Liver (tissue), 9 donors: ENCODE measurements around the gene ATF7. TPM values are rescaled to one million over a fixed set of nuclear protein-coding genes. Genes with fewer than 3 reads are reported as not detected.

ENCODE experiments used
- DNase-seq: peaks from one replicate; pipeline ENCODE4 v3.0.0-alpha.2; 2017; ENCODE audit warnings: low spot score
- H3K27ac ChIP-seq, 2 donors: one replicate each; pipeline ENCODE4 v1.7.0; 2013; ENCODE audit warnings: inconsistent platforms in 2 of 2, low read length in 2 of 2, control low read depth in 1 of 2, low read depth in 1 of 2, mild to moderate bottlenecking in 1 of 2
- H3K27me3 ChIP-seq, 4 donors: one replicate each; pipeline versions ENCODE4 v1.6.1 to v1.7.0; 2013; ENCODE audit warnings: low read length in 3 of 4, inconsistent platforms in 1 of 4, mild to moderate bottlenecking in 1 of 4, moderate library complexity in 1 of 4; ENCODE audit not compliant: control insufficient read depth in 4 of 4, insufficient read depth in 4 of 4
- H3K36me3 ChIP-seq, 4 donors: one replicate each; pipeline versions ENCODE4 v1.6.1 to v1.7.0; 2013; ENCODE audit warnings: low read length in 3 of 4, mild to moderate bottlenecking in 3 of 4, low read depth in 1 of 4, moderate library complexity in 1 of 4; ENCODE audit not compliant: control insufficient read depth in 4 of 4, insufficient read depth in 3 of 4
- H3K4me1 ChIP-seq, 4 donors: one replicate each; pipeline versions ENCODE4 v1.6.1 to v1.7.0; 2013; ENCODE audit warnings: low read length in 3 of 4, mild to moderate bottlenecking in 3 of 4, moderate library complexity in 1 of 4; ENCODE audit not compliant: control insufficient read depth in 4 of 4, insufficient read depth in 4 of 4
- H3K4me3 ChIP-seq, 3 donors: one replicate each; pipeline versions ENCODE4 v1.6.1 to v1.7.0; 2013; ENCODE audit warnings: low read length in 3 of 3, control low read depth in 1 of 3, low read depth in 1 of 3, mild to moderate bottlenecking in 1 of 3
- H3K9ac ChIP-seq, 2 donors: one replicate each; pipeline ENCODE4 v1.7.0; 2013; ENCODE audit warnings: low read length in 2 of 2, mild to moderate bottlenecking in 2 of 2, moderate library complexity in 2 of 2, control low read depth in 1 of 2, low read depth in 1 of 2
- H3K9me3 ChIP-seq, 4 donors: one replicate each; pipeline versions ENCODE4 v1.6.1 to v1.7.0; 2013; ENCODE audit warnings: low read length in 3 of 4; ENCODE audit not compliant: control insufficient read depth in 4 of 4
- EGR1 ChIP-seq, 2 donors: IDR thresholded peaks; 2 replicates each; pipeline ENCODE4 v1.6.1; 2016 to 2018; ENCODE audit warnings: antibody characterized with exemption in 2 of 2, low read depth in 2 of 2
- FOXA1 ChIP-seq: IDR thresholded peaks from 2 replicates; pipeline ENCODE4 v1.6.1; 2016; ENCODE audit warnings: antibody characterized with exemption
- FOXA2 ChIP-seq: IDR thresholded peaks from 2 replicates; pipeline ENCODE4 v1.6.1; 2016; ENCODE audit warnings: antibody characterized with exemption
- HNF4G ChIP-seq: IDR thresholded peaks from 2 replicates; pipeline ENCODE4 v1.6.1; 2016; ENCODE audit warnings: antibody characterized with exemption
- JUND ChIP-seq, 2 donors: IDR thresholded peaks; 2 replicates each; pipeline ENCODE4 v1.6.1; 2016; ENCODE audit warnings: antibody characterized with exemption in 2 of 2
- RXRA ChIP-seq, 2 donors: IDR thresholded peaks; 2 replicates each; pipeline ENCODE4 v1.6.1; 2017 to 2018; ENCODE audit warnings: antibody characterized with exemption in 2 of 2, mild to moderate bottlenecking in 1 of 2
- SP1 ChIP-seq: IDR thresholded peaks from 2 replicates; pipeline ENCODE4 v1.6.1; 2018; ENCODE audit warnings: antibody characterized with exemption, mild to moderate bottlenecking
- TAF1 ChIP-seq: conservative IDR thresholded peaks from 2 replicates; pipeline ENCODE4 v1.6.1; 2016; ENCODE audit warnings: antibody characterized with exemption, mild to moderate bottlenecking
- YY1 ChIP-seq: IDR thresholded peaks from 2 replicates; pipeline ENCODE4 v1.6.1; 2016; ENCODE audit warnings: antibody characterized with exemption, mild to moderate bottlenecking
- WGBS: extraction: QIAGEN DNeasy Blood & Tissue Kit; methylation state at CpG from one replicate; pipeline ENCODE4 v1.1.7; 2013; 5-methylcytosine and 5-hydroxymethylcytosine counted together
- polyA plus RNA-seq, 2 donors: library from polyadenylated mRNA; stranded (reverse) in 1 of 2; unstranded in 1 of 2; fragments of 200-250 nt in 1 of 2; fragments of >200 nt in 1 of 2; fragmentation: Nextera tagmentation in 1 of 2; extraction: Ambion mirVana in 1 of 2; gene quantifications; one replicate each; pipeline versions ENCODE4 v1.2.1 to v1.2.3, GENCODE V29; 2013 to 2015
- total RNA-seq, 2 donors: library from RNA; depleted of rRNA; stranded (reverse); fragments of >200 nt; gene quantifications; one replicate each; pipeline ENCODE4 v1.2.3, GENCODE V29; 2014
- TF ChIP-seq, protein P1 (sequence below): IDR thresholded peaks from 2 replicates; pipeline ENCODE4 v1.6.1; 2016; ENCODE audit warnings: antibody characterized with exemption
- TF ChIP-seq, protein P2 (sequence below): IDR thresholded peaks from 2 replicates; pipeline ENCODE4 v1.6.1; 2016; ENCODE audit warnings: antibody characterized with exemption
- TF ChIP-seq, protein P3 (sequence below): IDR thresholded peaks from 2 replicates; pipeline ENCODE4 v1.6.1; 2016; ENCODE audit warnings: antibody characterized with exemption
- TF ChIP-seq, protein P4 (sequence below): IDR thresholded peaks from 2 replicates; pipeline ENCODE4 v1.6.1; 2016; ENCODE audit warnings: antibody characterized with exemption, mild to moderate bottlenecking
- TF ChIP-seq, protein P5 (sequence below): fragments of 150-350 bp; IDR thresholded peaks from 2 replicates; pipeline ENCODE4 v1.5.1; 2017; ENCODE audit warnings: improper control_type of control experiment, low read depth, low read length; ENCODE audit not compliant: missing input control
- donor health status: healthy.
- donor health status: healthy.
- donor health status: healthy.
- donor health status: healthy.
- donor health status: healthy.

ATF7 gene
- total and polyA plus RNA-seq, 4 donors, result 5.3 to 14.5 (median 9.9) TPM

DNA sequence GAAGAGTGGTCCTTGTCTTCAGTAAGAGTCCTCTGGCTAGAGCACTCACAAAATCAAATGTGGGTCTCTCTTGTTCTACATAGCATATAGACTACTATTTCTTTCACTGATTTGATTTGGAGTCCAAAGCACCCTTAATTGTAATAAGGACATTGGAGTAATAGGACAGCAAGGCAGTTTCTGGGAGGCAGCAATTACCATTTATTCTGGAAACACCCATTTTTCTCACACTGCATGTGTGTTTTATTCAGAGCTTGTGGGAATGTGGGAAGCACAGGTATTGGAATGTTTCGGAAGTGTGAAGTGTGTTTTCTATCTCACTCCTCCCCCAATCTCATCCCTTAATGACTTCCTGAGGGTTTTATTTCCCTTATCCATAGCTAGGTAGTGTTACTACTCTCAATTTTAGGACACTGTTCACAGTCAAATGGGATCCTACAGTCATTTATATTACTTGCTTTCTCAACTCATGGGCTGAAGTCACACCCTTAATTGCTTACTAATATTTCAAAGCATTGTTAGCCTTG, 154.1 kb downstream of the ATF7 start:
- Histone ChIP-seq H3K36me3 (peaks cover 24 to 97% (median 89%) of the 10 kb centered on the region in 4 donors), H3K27me3 (no peaks in the 10 kb centered on the region), H3K27ac (no peak overlapping the region), H3K9me3 (no peaks in the 10 kb centered on the region), H3K4me1 (peaks cover 0 to 2% (median 0%) of the 10 kb centered on the region in 4 donors), H3K9ac (no peak overlapping the region), H3K4me3 (no peak overlapping the region)
- WGBS, result 88% methylated on average over 1 of the region's 1 CpG
- DNase-seq, result no peak
- no peak for TF ChIP-seq FOXA1

DNA sequence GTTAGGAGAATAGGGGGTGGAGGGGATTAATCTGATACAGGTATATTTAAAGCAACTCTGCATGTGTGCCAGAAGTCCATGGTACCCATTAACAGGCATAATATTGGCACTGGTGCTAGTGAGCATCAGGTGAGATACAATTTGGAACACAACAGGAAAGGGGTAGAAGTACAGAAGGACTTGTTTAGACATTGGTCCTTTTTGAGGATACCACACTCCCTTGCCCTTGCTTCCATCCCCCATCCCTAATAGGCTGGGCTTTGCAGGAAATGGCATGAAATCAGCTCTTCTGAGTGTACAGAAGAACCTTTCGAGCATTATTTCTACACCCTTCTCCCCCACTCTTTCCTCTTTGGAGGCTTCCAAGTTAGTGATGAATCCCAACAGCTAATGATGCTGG, 157.9 kb downstream of the ATF7 start:
- Histone ChIP-seq H3K27me3 (no peaks in the 10 kb centered on the region), H3K4me1 (peaks cover 0 to 2% (median 0%) of the 10 kb centered on the region in 4 donors), H3K27ac (no peak overlapping the region), H3K36me3 (peaks cover 27 to 97% (median 85%) of the 10 kb centered on the region in 4 donors), H3K9me3 (no peaks in the 10 kb centered on the region), H3K4me3 (no peak overlapping the region), H3K9ac (no peak overlapping the region)
- no peak for DNase-seq
- 78% methylated on average over 1 of the region's 1 CpG for WGBS
- TF ChIP-seq YY1, result no peak
- no peak for TF ChIP-seq JUND (IDR thresholded peaks at IDR 0.05)
- TF ChIP-seq, protein P1, sequence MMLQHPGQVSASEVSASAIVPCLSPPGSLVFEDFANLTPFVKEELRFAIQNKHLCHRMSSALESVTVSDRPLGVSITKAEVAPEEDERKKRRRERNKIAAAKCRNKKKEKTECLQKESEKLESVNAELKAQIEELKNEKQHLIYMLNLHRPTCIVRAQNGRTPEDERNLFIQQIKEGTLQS, result no peak
- TF ChIP-seq, protein P2, sequence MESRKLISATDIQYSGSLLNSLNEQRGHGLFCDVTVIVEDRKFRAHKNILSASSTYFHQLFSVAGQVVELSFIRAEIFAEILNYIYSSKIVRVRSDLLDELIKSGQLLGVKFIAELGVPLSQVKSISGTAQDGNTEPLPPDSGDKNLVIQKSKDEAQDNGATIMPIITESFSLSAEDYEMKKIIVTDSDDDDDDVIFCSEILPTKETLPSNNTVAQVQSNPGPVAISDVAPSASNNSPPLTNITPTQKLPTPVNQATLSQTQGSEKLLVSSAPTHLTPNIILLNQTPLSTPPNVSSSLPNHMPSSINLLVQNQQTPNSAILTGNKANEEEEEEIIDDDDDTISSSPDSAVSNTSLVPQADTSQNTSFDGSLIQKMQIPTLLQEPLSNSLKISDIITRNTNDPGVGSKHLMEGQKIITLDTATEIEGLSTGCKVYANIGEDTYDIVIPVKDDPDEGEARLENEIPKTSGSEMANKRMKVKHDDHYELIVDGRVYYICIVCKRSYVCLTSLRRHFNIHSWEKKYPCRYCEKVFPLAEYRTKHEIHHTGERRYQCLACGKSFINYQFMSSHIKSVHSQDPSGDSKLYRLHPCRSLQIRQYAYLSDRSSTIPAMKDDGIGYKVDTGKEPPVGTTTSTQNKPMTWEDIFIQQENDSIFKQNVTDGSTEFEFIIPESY, result no peak
- no peak for TF ChIP-seq FOXA1
- no peak for TF ChIP-seq HNF4G
- TF ChIP-seq FOXA2, result no peak
- no peak for TF ChIP-seq RXRA (IDR thresholded peaks at IDR 0.05)
- TF ChIP-seq, protein P3, sequence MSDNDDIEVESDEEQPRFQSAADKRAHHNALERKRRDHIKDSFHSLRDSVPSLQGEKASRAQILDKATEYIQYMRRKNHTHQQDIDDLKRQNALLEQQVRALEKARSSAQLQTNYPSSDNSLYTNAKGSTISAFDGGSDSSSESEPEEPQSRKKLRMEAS, result no peak
- TF ChIP-seq, protein P4, sequence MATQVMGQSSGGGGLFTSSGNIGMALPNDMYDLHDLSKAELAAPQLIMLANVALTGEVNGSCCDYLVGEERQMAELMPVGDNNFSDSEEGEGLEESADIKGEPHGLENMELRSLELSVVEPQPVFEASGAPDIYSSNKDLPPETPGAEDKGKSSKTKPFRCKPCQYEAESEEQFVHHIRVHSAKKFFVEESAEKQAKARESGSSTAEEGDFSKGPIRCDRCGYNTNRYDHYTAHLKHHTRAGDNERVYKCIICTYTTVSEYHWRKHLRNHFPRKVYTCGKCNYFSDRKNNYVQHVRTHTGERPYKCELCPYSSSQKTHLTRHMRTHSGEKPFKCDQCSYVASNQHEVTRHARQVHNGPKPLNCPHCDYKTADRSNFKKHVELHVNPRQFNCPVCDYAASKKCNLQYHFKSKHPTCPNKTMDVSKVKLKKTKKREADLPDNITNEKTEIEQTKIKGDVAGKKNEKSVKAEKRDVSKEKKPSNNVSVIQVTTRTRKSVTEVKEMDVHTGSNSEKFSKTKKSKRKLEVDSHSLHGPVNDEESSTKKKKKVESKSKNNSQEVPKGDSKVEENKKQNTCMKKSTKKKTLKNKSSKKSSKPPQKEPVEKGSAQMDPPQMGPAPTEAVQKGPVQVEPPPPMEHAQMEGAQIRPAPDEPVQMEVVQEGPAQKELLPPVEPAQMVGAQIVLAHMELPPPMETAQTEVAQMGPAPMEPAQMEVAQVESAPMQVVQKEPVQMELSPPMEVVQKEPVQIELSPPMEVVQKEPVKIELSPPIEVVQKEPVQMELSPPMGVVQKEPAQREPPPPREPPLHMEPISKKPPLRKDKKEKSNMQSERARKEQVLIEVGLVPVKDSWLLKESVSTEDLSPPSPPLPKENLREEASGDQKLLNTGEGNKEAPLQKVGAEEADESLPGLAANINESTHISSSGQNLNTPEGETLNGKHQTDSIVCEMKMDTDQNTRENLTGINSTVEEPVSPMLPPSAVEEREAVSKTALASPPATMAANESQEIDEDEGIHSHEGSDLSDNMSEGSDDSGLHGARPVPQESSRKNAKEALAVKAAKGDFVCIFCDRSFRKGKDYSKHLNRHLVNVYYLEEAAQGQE, result no peak
- TF ChIP-seq, protein P5, sequence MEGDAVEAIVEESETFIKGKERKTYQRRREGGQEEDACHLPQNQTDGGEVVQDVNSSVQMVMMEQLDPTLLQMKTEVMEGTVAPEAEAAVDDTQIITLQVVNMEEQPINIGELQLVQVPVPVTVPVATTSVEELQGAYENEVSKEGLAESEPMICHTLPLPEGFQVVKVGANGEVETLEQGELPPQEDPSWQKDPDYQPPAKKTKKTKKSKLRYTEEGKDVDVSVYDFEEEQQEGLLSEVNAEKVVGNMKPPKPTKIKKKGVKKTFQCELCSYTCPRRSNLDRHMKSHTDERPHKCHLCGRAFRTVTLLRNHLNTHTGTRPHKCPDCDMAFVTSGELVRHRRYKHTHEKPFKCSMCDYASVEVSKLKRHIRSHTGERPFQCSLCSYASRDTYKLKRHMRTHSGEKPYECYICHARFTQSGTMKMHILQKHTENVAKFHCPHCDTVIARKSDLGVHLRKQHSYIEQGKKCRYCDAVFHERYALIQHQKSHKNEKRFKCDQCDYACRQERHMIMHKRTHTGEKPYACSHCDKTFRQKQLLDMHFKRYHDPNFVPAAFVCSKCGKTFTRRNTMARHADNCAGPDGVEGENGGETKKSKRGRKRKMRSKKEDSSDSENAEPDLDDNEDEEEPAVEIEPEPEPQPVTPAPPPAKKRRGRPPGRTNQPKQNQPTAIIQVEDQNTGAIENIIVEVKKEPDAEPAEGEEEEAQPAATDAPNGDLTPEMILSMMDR, result no peak
- TF ChIP-seq TAF1, result no peak
- no peak for TF ChIP-seq EGR1 (IDR thresholded peaks at IDR 0.05; ENCODE audit: low read depth in 2 of 2)
- TF ChIP-seq SP1, result no peak
